Breast epithelium (tissue), 3 donors: Measurements from ENCODE around the gene BDKRB2.

Source experiments
- POLR2A ChIP-seq: fragments of 450-650 bp; IDR thresholded peaks from one replicate; pipeline ENCODE4 v1.6.1; 2016; ENCODE audit warnings: antibody characterized with exemption, mild to moderate bottlenecking, moderate library complexity
- POLR2AphosphoS5 ChIP-seq, 3 donors: sonication (generic); formaldehyde crosslinking; IDR thresholded peaks; one replicate each; pipeline ENCODE4 v1.6.1; 2017; ENCODE audit warnings: antibody characterized with exemption in 3 of 3
- TF ChIP-seq, protein P1 (sequence below), 3 donors: fragments of 450-650 bp; IDR thresholded peaks; one replicate each; pipeline ENCODE4 v1.5.1; 2016 to 2017; ENCODE audit warnings: antibody characterized with exemption in 3 of 3, mild to moderate bottlenecking in 3 of 3, moderate library complexity in 3 of 3

DNA sequence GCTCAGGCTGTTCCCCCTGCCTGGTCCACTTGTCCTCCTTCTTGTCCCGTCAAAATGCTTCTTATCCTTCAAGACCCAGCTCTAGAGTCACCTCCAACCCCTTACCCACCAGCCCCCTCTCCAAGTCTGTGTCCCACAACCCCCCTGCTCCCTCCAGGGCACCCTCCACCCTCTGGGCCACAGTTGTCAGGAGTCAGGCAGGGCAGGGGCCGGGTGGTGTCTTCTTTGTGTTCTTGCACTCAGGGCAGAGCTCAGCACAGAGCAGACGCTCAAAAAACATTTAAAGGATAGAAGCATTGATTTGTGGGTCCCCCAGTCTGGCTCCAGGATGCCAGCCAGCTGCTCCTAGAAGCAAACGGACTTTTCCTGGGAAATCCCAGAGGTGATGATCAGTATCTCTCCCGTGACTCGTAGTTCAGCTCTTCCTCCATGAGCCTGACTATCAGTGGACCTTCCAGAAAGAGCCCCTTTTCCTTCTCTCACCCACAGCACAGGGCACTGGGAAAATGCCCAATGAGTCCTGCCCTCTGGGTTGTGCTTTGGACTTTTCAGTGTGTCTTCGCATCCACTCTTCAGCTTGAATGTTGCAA lies 34.1 kb downstream of the BDKRB2 start:
- TF ChIP-seq, protein P1, sequence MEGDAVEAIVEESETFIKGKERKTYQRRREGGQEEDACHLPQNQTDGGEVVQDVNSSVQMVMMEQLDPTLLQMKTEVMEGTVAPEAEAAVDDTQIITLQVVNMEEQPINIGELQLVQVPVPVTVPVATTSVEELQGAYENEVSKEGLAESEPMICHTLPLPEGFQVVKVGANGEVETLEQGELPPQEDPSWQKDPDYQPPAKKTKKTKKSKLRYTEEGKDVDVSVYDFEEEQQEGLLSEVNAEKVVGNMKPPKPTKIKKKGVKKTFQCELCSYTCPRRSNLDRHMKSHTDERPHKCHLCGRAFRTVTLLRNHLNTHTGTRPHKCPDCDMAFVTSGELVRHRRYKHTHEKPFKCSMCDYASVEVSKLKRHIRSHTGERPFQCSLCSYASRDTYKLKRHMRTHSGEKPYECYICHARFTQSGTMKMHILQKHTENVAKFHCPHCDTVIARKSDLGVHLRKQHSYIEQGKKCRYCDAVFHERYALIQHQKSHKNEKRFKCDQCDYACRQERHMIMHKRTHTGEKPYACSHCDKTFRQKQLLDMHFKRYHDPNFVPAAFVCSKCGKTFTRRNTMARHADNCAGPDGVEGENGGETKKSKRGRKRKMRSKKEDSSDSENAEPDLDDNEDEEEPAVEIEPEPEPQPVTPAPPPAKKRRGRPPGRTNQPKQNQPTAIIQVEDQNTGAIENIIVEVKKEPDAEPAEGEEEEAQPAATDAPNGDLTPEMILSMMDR (IDR thresholded peaks at IDR 0.05) = no peak
- TF ChIP-seq POLR2A (no peak), POLR2AphosphoS5 (IDR thresholded peaks at IDR 0.05) (no peak)
